ENCODE results near the gene NT5C3A.
"Not testable (repeated sequence)": the region's sequence is repeated elsewhere in the genome, so short reads cannot be mapped to it uniquely, and the experiment has no call there.

The NT5C3A gene

DNA sequence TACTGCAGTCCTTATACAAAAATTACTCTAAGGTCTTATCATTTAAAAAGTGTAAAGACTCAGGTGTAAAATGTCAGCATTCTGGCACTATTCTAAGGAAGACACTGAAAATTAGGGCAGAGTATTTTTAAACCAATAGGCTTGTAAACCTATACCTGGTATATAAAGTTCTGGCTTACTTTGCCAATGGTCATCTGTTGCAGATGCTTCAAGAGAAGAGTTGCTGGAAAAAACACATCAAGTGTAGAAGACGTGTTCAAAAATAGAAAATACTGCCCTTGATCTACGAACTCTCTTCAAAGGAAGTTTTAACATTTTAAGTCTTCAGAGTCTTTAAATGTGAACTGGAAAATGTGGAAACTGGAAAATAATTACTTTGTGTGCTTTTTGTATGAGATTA lies 23.9 kb downstream of the NT5C3A start:
- Histone ChIP-seq H3K27ac (no peak overlapping the region), H3K27me3 (replicated peaks) (no peaks in the 10 kb centered on the region), H3K36me3 (replicated peaks) (no peaks in the 10 kb centered on the region), H3K4me3 (ENCODE audit: low read depth, low read length) (no peak overlapping the region)
- in situ Hi-C loops (cut with HindIII; ENCODE audit: low pct_ligation_motif_present, low sequenced_read_pairs) = no loop called here
- TF ChIP-seq, protein P1, sequence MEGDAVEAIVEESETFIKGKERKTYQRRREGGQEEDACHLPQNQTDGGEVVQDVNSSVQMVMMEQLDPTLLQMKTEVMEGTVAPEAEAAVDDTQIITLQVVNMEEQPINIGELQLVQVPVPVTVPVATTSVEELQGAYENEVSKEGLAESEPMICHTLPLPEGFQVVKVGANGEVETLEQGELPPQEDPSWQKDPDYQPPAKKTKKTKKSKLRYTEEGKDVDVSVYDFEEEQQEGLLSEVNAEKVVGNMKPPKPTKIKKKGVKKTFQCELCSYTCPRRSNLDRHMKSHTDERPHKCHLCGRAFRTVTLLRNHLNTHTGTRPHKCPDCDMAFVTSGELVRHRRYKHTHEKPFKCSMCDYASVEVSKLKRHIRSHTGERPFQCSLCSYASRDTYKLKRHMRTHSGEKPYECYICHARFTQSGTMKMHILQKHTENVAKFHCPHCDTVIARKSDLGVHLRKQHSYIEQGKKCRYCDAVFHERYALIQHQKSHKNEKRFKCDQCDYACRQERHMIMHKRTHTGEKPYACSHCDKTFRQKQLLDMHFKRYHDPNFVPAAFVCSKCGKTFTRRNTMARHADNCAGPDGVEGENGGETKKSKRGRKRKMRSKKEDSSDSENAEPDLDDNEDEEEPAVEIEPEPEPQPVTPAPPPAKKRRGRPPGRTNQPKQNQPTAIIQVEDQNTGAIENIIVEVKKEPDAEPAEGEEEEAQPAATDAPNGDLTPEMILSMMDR (IDR thresholded peaks at IDR 0.05; ENCODE audit: low read depth, low read length, missing control alignments) = no peak
- DNase-seq = no peak

DNA sequence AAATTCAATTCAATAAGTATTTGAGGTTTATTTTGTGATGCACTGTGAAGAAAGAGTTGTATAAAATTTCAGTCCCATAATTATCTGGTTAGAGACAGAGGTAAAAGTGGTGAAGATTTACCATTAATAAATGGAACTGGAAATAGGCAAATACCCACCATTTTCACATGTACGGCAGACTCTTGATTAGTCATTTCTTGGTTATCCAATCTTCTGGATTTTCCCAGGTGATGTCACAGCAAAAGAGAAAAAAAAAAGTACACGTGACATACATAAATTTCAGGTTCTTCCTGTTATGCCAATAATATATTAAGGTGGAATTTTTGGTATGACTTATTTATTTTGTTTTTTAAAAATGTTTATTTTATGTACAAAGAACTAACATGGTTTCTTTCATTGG lies 26.8 kb downstream of the NT5C3A start:
- in situ Hi-C loops (cut with HindIII; ENCODE audit: low pct_ligation_motif_present, low sequenced_read_pairs) = no loop called here
- Histone ChIP-seq H3K4me3 (ENCODE audit: low read depth, low read length) (no peak overlapping the region), H3K36me3 (replicated peaks) (no peaks in the 10 kb centered on the region), H3K27ac (no peak overlapping the region), H3K27me3 (replicated peaks) (no peaks in the 10 kb centered on the region)
- TF ChIP-seq, protein P1 (IDR thresholded peaks at IDR 0.05; ENCODE audit: low read depth, low read length, missing control alignments) = no peak
- DNase-seq = no peak

DNA sequence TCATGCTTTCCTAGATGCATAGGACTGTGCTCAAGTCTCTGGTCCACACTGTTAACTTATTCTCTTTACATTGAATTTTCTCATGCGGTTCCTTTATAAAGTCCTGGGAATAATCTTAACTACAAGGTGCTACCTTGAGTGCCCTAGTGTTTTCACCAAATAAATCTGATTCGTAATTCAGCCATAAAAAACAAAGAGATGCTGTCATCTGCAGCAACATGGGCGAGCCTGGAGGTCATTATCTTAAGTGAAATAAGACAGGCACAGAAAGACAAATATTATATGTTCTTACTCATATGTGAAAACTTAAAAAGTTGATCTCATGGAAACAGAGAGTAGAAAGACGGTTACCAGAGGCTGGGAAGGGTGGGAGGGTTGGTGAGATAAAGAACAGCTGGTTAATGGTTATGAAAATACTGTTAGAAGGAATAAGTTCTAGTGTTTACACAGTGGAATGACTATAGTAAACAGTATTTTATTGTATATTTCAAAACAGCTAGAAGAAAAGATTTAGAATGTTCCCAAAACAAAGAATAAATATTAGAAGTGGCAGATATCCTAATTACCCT lies 38.3 kb downstream of the NT5C3A start:
- no peak for DNase-seq
- Histone ChIP-seq H3K4me3 (ENCODE audit: low read depth, low read length) (no peak overlapping the region), H3K36me3 (replicated peaks) (no peaks in the 10 kb centered on the region), H3K27ac (no peak overlapping the region), H3K27me3 (replicated peaks) (no peaks in the 10 kb centered on the region)
- TF ChIP-seq, protein P1 (IDR thresholded peaks at IDR 0.05; ENCODE audit: low read depth, low read length, missing control alignments) = no peak
- in situ Hi-C loops (cut with HindIII; ENCODE audit: low pct_ligation_motif_present, low sequenced_read_pairs) = no loop called here

DNA sequence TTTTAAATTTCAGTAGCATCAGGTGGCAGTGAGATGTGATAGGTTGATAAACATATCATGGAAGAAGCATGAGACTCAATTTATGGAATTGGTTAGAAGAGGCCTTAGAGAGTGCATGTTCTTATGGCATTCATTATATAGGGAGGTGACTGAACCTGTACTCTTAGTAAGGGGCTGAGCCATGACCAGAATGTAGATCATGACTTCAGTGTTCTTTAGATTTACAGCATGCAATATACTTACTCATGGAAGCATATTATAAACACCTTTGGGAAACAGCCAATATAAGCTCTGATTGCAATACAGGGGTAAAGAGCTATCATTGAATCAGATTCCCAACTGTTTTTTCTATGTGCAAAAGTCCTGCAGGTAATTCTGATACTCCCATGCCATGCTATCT lies 50.2 kb downstream of the NT5C3A start:
- no peak for DNase-seq
- in situ Hi-C loops (cut with HindIII; ENCODE audit: low pct_ligation_motif_present, low sequenced_read_pairs) = no loop called here
- no peak overlapping the region for H3K27ac ChIP-seq
- TF ChIP-seq, protein P1 (IDR thresholded peaks at IDR 0.05; ENCODE audit: low read depth, low read length, missing control alignments) = no peak
- H3K4me3 ChIP-seq (ENCODE audit: low read depth, low read length) = no peak overlapping the region
- no peaks in the 10 kb centered on the region for H3K27me3 ChIP-seq (replicated peaks)
- peaks cover 3% of the 10 kb centered on the region for H3K36me3 ChIP-seq (replicated peaks)

DNA sequence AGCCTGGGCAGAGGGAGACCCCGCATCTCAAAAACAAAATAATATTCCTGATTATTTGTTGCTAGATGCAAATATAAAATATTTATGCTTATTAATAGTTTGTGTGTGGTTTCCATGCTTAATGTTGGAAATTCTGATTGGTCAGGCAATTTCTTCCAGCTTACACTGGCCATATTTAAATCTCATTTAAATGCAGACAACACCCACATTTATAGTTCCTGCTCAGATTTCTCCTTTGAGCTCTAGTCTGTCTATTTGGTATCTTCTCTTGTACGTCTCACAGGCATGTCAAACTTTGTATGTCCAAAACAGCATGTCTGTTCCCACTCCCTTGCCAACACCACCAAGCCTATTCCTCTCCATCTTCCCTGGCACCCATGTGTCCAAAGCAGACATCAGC lies 52.8 kb downstream of the NT5C3A start:
- Histone ChIP-seq H3K27me3 (replicated peaks) (no peaks in the 10 kb centered on the region), H3K27ac (no peak overlapping the region), H3K4me3 (ENCODE audit: low read depth, low read length) (no peak overlapping the region), H3K36me3 (replicated peaks) (peaks cover 3% of the 10 kb centered on the region)
- in situ Hi-C loops (cut with HindIII; ENCODE audit: low pct_ligation_motif_present, low sequenced_read_pairs) = no loop called here
- TF ChIP-seq, protein P1 (IDR thresholded peaks at IDR 0.05; ENCODE audit: low read depth, low read length, missing control alignments) = no peak
- DNase-seq = no peak

DNA sequence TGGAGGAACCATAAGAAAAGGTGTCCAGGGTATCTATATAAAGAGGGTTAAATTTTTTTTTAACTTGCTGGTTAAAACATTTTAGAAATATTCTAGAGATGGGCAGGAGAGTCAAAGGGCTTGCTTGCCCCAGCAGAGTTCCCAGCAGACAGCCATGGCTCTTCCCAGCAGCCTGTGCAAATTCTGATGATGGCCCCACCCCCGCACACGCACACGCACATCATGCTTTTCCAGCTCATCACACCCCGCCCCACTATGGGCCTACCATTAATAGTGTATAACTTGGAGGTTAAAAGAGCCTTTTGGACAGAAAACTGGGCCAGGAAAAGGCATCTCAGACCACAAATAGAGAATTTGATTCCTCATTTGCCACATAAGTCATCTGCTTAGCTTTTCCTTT lies 56.9 kb downstream of the NT5C3A start:
- DNase-seq; H3K36me3 ChIP-seq (replicated peaks); H3K27me3 ChIP-seq (replicated peaks); in situ Hi-C loops (cut with HindIII; ENCODE audit: low pct_ligation_motif_present, low sequenced_read_pairs); H3K27ac ChIP-seq; H3K4me3 ChIP-seq (ENCODE audit: low read depth, low read length): not testable (repeated sequence)

DNA sequence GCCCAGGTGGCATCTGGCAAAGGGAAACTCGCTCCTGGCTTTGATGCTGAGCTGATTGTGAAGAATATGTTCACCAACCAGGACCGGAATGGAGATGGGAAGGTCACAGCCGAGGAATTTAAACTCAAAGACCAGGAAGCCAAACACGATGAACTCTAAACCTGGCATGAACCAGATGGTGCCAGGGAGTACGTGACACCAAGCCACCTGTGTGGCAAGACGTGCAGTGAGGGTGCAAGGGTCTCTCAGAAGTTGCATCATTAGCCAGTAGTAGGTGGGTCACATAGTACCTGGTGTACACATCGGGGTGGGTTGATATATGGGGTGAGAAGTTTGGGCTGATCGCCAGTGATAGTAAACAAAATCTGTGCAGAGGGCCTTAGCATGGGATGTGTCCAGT lies 57.4 kb downstream of the NT5C3A start:
- H3K27ac ChIP-seq; in situ Hi-C loops (cut with HindIII; ENCODE audit: low pct_ligation_motif_present, low sequenced_read_pairs); DNase-seq; H3K36me3 ChIP-seq (replicated peaks); H3K27me3 ChIP-seq (replicated peaks); H3K4me3 ChIP-seq (ENCODE audit: low read depth, low read length): not testable (repeated sequence)

DNA sequence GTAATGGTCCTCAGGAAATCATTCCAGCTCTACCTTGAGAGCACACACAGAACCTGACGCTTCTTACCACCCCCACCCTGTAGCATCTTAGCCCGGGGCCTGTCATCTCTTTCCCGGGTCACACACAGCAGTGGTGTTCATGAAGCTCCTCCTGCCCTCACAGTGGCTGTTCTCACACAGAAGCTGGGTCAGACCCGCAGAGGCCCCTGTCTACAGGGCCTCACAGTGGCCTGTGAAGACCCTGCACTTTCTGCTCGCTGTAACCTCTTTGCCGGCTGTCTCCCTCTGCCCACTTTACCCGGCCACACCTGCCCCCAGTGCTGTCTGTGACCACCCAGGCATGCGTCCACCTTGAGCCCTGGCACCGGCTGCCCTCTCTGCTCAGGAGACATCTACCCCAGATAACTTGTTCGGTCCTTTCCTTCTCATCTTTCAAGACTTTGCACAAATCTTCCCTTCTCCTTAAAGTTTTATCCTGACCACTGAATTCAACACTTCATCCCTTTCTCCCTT lies 58.4 kb downstream of the NT5C3A start:
- H3K4me3 ChIP-seq (ENCODE audit: low read depth, low read length); in situ Hi-C loops (cut with HindIII; ENCODE audit: low pct_ligation_motif_present, low sequenced_read_pairs); H3K27ac ChIP-seq; DNase-seq; H3K27me3 ChIP-seq (replicated peaks); H3K36me3 ChIP-seq (replicated peaks): not testable (repeated sequence)

DNA sequence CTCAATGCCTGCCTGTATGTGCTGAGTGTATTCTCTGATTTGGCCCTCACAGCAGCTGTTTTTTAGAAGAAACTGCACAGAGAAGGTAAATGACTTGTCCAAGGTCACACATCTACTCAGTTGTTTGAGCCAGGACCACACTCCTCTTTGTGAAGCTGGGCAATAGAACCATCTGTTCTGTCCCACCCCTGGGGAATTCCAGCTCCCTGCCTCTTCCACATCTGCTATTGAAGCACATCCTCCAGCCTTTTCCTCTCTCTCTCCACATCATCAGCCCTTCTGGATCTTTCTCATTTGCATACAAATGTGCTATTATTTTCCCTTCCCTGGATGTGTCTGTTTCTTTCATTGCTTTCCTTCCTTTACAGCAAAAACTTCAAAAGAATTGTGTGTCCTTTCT lies 59.5 kb downstream of the NT5C3A start:
- H3K4me3 ChIP-seq (ENCODE audit: low read depth, low read length); H3K36me3 ChIP-seq (replicated peaks); in situ Hi-C loops (cut with HindIII; ENCODE audit: low pct_ligation_motif_present, low sequenced_read_pairs); H3K27ac ChIP-seq; DNase-seq; H3K27me3 ChIP-seq (replicated peaks): not testable (repeated sequence)

DNA sequence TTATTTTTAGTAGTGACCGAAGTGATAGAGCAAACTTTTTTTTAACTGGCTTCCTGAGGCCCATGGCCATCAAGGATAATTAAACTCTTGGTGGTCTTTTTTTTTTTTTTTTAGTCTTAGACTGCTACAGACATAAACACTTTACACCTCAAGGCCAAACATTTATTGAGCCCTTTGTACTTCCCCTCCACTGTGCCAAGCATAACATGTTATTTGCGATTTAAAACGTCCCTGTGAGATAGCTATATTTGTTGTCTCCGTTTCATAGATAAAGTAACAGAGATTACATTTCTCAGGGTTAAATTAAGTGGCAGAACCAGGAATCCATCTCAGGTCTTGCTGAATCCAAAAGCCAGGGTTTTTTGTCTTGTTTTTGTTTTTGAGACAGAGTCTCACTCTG lies 63.2 kb downstream of the NT5C3A start:
- H3K4me3 ChIP-seq (ENCODE audit: low read depth, low read length); H3K36me3 ChIP-seq (replicated peaks); in situ Hi-C loops (cut with HindIII; ENCODE audit: low pct_ligation_motif_present, low sequenced_read_pairs); H3K27me3 ChIP-seq (replicated peaks); DNase-seq; H3K27ac ChIP-seq: not testable (repeated sequence)

Measured in brain microvascular endothelial cell (primary cell).